ENCODE results near the gene CD47.

CD47 gene

GRCh38 chr3:108051005-108051404, 39.8 kb downstream of the CD47 start:
- DNase-seq (ENCODE audit: low spot score) = no peak

GRCh38 chr3:108047987-108048386, 42.8 kb downstream of the CD47 start:
- no peak for DNase-seq (ENCODE audit: low spot score)

DNA sequence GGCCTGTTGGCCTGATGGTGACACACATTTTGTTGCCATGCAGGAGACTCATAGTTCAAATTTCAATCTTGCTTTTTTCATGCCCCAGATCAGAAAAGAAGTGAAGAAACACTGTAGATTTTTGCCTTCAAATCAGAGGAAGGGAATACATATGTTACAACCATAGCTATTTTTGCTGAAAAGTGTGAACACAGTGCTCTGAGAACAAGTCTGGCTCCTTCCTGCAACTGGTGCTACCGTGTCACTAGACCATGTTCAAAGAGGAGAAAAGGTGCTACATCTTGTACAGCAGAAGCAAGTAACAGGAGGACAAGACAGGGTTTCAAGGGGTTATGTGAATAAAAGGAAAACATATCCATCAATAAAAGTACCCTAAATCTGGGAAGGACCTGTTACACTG, 44.6 kb downstream of the CD47 start:
- no peak for DNase-seq (ENCODE audit: low spot score)

- no peak for DNase-seq (ENCODE audit: low spot score)
Observed at GRCh38 chr3:108044699-108045098, 46.1 kb downstream of the CD47 start.

DNA sequence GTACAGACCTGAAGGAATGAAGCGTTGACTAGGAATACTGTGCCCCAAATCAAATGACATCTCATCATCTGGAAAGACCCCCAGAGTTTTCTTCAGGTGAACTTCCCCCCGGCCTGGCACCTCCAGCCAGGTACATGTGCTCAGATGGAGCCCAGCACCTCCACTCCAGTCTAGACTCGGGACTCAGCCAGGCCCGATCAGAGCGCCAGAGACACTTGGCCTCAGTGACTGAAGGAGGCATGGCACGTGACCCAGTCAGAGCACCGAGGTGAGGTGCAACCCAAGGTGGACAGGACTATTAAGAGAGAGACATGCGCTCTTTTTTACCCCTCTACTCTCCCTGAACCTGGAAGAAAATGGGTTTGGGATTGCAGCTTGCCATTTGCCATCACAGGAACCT, 48.5 kb downstream of the CD47 start:
- DNase-seq (ENCODE audit: low spot score) = no peak

DNA sequence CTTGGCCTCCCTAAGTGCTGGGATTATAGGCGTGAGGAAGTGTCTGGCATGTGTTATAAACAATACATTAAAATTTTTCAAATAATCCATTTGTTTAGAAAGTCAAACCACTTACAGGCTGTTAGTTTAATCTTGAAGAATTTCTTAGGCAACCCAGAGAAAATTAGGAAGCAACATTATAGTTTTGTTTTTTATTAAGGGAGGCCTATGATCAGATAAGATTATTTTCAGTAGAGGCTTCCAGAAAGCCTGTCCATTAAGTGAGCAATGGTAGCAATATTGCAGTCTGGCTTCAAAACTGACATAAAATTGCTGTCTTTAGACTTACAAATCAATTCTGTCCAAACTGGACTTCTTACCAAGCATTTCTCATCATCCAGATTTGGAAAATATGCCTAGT, 49.6 kb downstream of the CD47 start:
- no peak for DNase-seq (ENCODE audit: low spot score)

GRCh38 chr3:108037770-108038169, 53.1 kb downstream of the CD47 start:
- no peak for DNase-seq (ENCODE audit: low spot score)

DNA sequence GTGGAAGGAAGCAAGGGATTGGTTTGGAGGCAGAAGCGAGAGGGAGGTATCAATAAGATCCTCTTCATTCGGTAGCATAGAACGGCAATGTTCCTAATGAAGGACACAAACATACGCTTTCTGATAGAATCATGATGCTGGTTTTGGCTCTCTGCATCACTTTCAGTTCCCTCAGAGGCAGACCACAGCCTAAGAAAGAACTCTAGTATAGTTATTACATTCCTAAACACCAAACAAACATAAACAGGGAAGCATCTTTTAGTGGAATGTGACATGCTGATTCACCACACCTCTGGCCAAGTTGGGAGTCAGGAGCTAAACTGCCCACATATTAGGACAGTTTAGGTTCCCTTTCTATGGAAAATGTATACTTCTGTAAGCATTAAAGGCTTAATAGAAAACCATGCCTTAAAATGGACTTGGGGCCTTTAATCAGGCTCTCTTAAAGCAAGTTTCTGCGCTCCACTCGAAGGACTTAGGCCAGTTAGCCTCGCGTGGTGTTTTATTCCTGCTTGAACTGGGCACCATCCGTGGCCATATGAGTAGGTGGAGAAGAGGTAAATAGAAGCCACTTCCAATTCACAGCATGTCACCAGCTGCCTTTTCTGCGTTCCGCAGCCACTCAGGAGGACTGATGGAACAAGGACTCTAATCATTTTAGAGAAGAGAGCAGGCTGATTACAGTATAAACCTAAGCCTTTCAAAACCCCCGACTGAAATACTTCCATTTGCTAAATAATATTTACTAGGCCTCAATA, 53.7 kb downstream of the CD47 start:
- DNase-seq (ENCODE audit: low spot score) = no peak

GRCh38 chr3:108036401-108036800, 54.4 kb downstream of the CD47 start:
- DNase-seq (ENCODE audit: low spot score) = no peak

GRCh38 chr3:108035751-108036150, 55.1 kb downstream of the CD47 start:
- DNase-seq (ENCODE audit: low spot score) = no peak

DNA sequence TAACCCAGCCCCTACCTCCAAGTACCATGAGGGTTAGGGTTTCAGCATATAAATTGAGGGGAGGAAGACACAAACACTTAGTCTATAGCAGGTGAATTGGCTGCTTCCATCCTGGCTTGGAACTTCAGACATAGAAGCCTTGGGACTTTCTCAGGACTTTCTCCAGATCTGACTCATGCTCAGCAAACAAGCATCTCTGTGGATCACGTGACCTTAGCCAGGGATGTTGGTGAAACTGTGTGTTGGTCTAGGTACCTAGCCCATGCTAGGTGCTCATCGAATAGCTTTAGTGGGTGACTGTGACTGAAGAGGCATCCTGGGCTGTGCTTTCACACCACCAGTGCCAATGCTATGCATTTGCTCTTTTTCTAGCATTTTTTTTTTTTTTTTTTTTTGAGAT, 58.9 kb downstream of the CD47 start:
- no peak for DNase-seq (ENCODE audit: low spot score)

GRCh38 chr3:108030960-108031359, 59.9 kb downstream of the CD47 start:
- no peak for DNase-seq (ENCODE audit: low spot score)

GRCh38 chr3:108029466-108029865, 61.4 kb downstream of the CD47 start:
- no peak for DNase-seq (ENCODE audit: low spot score)

- DNase-seq (ENCODE audit: low spot score) = no peak
Observed at GRCh38 chr3:108028896-108029295, 61.9 kb downstream of the CD47 start.

DNA sequence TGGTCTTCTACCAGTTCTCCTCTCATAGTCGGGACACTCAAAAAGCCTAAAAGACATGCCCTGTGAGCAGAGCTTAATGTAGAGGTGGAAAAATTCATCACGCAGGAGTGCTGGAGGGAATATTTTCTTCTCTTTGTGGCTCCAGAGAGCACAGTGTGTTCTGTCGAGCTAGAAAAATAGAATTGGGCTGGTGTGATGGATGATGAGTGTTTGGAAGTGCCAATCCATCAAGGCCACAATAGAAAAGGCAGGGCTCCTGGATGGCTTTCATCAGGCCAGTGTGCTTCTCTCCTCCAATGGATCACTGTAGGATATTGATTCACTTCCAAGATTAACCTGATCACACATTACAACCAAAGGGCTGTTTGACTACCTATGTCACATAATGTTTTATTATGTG, 65.7 kb downstream of the CD47 start:
- DNase-seq (ENCODE audit: low spot score) = no peak

DNA sequence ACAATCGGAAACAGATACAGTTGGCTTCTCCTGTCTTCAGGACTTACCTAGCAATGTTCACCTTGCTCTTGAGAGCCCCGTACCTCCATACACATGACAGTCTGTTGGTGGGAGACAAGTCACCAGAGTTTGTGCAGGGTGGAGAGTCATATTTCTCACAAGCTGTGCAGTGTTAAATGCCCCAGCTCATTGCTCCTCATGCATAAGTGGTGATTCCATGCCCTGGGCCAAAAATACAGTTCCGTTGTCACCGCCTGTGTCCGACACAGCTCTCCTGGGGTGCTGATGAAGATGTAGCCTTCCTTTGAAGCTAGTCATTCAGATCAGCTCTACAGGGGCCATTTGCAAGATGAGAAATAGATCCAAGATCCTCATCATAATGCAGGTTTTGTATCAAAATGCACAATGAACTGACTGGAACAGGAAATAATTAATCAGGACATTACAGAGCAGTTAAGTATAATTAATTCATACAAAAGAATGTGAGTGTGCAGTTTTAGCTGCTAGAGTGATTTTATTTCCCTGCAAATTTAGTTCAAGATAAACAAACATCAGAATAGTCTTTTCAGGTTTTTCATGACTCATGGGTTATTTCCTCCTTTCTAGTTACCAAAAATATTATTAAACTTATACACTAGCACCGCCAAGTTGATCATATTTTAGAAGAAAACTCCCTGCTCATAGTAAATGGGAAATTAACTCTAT, 66.5 kb downstream of the CD47 start:
- no peak for DNase-seq (ENCODE audit: low spot score)

DNA sequence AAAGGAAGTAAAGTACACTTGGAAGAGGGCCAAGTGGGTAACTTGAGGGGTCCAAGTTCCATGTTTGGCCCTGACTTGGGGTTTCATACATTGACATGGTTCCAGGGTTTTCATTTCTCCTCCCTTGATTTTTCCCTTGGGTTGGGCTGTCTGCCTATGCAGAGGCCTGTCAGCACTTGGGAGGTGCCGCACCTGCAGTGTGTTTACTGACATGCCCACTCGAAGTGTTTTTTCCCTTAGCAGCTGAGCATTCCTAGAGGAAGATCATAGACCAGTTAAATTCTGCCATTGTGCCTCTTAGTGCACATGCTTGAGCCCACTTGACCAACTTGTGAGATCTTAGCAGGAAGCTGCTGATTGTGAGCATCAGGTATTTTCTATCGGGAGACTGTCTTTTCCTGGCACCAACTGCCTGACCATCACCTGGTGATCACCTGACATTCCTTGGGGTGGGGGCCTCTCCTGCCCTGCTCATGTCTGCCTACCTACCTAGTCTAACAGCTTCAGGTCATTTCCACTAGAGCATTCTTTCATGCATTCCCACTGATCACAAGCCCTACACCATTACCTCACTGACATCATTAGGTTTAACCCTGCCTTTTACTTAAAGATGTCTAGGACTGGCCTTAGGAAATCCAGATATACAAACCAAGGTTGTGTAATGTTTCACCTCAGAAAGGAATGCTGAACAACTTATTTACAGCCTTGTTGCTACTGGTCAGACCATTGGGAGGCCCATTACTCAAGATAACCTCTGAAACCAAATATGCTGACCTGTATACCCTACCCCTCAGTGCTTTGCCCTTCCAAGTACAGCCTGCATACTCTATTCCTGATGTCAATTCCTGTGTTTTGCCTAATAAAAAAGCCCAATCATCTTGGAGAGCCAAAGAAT, 68.3 kb downstream of the CD47 start:
- no peak for DNase-seq (ENCODE audit: low spot score)

DNA sequence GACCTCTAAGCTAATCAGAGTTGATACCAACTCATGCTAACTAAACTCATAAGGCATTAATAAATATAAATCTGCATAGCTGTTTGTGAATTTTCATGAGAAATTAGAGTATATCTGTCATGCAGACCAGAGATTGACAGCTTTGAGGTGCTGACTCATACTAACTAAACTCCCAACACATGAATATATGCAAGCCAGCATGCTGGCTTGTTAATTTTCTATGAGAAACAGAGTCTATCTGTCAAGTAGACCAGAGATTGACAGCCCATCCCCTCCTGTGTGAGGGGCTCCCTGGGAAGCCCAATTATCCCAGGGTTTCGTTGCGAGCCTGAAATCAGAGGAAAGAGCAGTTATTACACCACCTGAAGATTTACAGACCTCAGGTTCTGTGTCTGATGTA, 69.3 kb downstream of the CD47 start:
- DNase-seq (ENCODE audit: low spot score) = no peak

DNA sequence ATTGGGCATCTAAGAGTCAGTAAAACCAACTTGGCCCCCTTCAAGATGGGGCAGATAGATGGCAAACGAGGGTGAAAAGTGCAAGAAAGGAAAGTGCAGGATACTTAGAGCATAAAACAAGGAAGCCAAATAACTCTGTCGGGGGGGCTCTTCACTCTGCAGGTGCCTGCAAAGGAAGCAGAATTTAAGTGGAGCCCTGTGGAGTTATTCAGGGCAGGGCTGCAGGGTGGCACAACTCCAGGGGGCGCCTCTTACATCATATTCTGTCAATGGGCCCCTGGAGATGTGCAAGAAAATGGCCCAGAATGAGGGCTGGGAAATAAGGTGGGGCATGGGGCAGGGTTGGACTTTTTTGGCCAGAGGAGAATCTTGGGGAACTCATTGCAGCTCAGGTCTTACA, 69.7 kb downstream of the CD47 start:
- DNase-seq (ENCODE audit: low spot score) = no peak

- no peak for DNase-seq (ENCODE audit: low spot score)
Observed at GRCh38 chr3:108018552-108018951, 72.3 kb downstream of the CD47 start.

GRCh38 chr3:108017587-108017986, 73.2 kb downstream of the CD47 start:
- no peak for DNase-seq (ENCODE audit: low spot score)

DNA sequence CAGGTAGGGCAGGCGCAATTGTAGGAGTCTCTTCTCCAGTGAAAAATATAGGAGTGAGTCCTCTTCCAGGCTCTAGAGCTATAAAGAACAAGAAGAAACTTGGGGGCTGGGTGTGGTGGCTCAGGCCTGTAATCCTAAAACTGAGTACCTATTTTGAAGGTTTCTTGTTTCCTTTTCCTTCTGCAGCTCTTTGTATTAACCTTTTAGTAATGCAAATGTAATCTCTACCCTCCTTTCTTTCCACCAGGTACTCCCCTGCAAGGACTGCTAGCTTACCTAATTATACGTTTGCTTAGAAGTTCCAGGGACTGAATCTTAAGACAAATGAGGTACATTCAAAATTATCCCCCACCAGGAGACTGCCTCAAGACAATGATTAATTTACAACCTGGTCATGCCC, 75.9 kb downstream of the CD47 start:
- no peak for DNase-seq (ENCODE audit: low spot score)

Measured in D341Med (cell line).